IMR-90 (cell line): ENCODE data around the gene MED12L. TPM values are rescaled to one million over a fixed set of nuclear protein-coding genes. Genes with fewer than 3 reads are reported as not detected.

Experiments
- ATAC-seq: fragments of 200-7000 bp; cut with Tn5 transposase; 2 replicates; pipeline ENCODE4 v1.9.1; 2020; ENCODE audit warnings: low read depth, mild to moderate bottlenecking, moderate library complexity
- BruUV-seq: library from RNA; stranded (reverse); fragments of 400-500 nt; replicated peaks from 2 replicates; lab custom pipeline; 2021; lab: Mats Ljungman, UMichigan
- CTCF ChIA-PET: fragments of 300-600 bp; formaldehyde crosslinking; extraction: SDS; loops from one replicate; lab custom pipeline; 2021; ENCODE audit warnings: antibody characterized with exemption; lab: Yijun Ruan, JAX
- POLR2A ChIA-PET: fragments of 300-600 bp; sonication (Branson Sonifier 250); formaldehyde crosslinking; loops from one replicate; lab custom pipeline; 2022; ENCODE audit warnings: antibody characterized with exemption; ENCODE audit not compliant: unreplicated experiment; lab: Charles Lee
- DNase-seq: peaks from one replicate; pipeline ENCODE4 v3.0.0; 2013
- H2AFZ ChIP-seq: replicated peaks from 2 replicates; pipeline ENCODE3; 2013; ENCODE audit warnings: low read length, mild to moderate bottlenecking; ENCODE audit not compliant: poor library complexity
- H2AK5ac ChIP-seq: 2 replicates; pipeline ENCODE4 v1.6.1; 2013; ENCODE audit warnings: low read depth, low read length, inconsistent platforms
- H2AK9ac ChIP-seq: replicated peaks from 2 replicates; pipeline ENCODE3; 2013; ENCODE audit warnings: mild to moderate bottlenecking, low read depth, low read length, moderate library complexity; ENCODE audit not compliant: poor library complexity
- H2BK120ac ChIP-seq: 2 replicates; pipeline ENCODE4 v1.6.1; 2013; ENCODE audit warnings: low read depth, low read length, inconsistent platforms
- H2BK15ac ChIP-seq: 3 replicates; pipeline ENCODE4 v1.6.1; 2013; ENCODE audit warnings: low read depth, low read length, inconsistent platforms
- H2BK20ac ChIP-seq: 2 replicates; pipeline ENCODE4 v1.6.1; 2013; ENCODE audit warnings: low read depth, mild to moderate bottlenecking, inconsistent platforms, low read length, moderate library complexity
- H2BK5ac ChIP-seq: 2 replicates; pipeline ENCODE4 v1.6.1; 2013; ENCODE audit warnings: mild to moderate bottlenecking, low read depth, low read length, inconsistent platforms; ENCODE audit not compliant: poor library complexity, severe bottlenecking
- H3K14ac ChIP-seq: replicated peaks from 2 replicates; pipeline ENCODE4 v1.6.1; 2013; ENCODE audit warnings: low read depth, low read length, inconsistent platforms
- H3K18ac ChIP-seq: 2 replicates; pipeline ENCODE4 v1.6.1; 2013; ENCODE audit warnings: low read depth, low read length, control low read depth
- H3K23ac ChIP-seq: 2 replicates; pipeline ENCODE4 v1.6.1; 2013; ENCODE audit warnings: low read depth, low read length, inconsistent platforms
- H3K27ac ChIP-seq: 2 replicates; pipeline ENCODE4 v1.5.1; 2013; ENCODE audit warnings: mild to moderate bottlenecking, control low read depth, low read length; ENCODE audit not compliant: insufficient read depth
- H3K27me3 ChIP-seq: 2 replicates; pipeline ENCODE4 v1.6.1; 2013; ENCODE audit warnings: low read length; ENCODE audit not compliant: control insufficient read depth, insufficient read depth
- H3K36me3 ChIP-seq: 2 replicates; pipeline ENCODE4 v1.6.1; 2013; ENCODE audit warnings: low read length, mixed read lengths; ENCODE audit not compliant: control insufficient read depth, insufficient read depth
- H3K4ac ChIP-seq: 2 replicates; pipeline ENCODE4 v1.6.1; 2013; ENCODE audit warnings: low read depth, low read length, inconsistent platforms
- H3K4me1 ChIP-seq: 2 replicates; pipeline ENCODE4 v1.6.1; 2013; ENCODE audit warnings: low read length, mixed read lengths; ENCODE audit not compliant: control insufficient read depth, insufficient read depth
- H3K4me2 ChIP-seq: 2 replicates; pipeline ENCODE4 v1.6.1; 2013; ENCODE audit warnings: low read depth, mild to moderate bottlenecking, control low read depth, low read length, moderate library complexity
- H3K4me3 ChIP-seq: 2 replicates; pipeline ENCODE4 v1.5.1; 2013; ENCODE audit warnings: low read depth, mild to moderate bottlenecking, control low read depth, low read length, moderate library complexity; ENCODE audit not compliant: insufficient read depth
- H3K56ac ChIP-seq: 2 replicates; pipeline ENCODE4 v1.6.1; 2013; ENCODE audit warnings: low read length, inconsistent platforms; ENCODE audit not compliant: insufficient read depth; ENCODE audit errors: extremely low read depth
- H3K79me1 ChIP-seq, 2 experiments: 2 replicates each; pipeline ENCODE4 v1.6.1; 2013; ENCODE audit warnings: low read length in 2 of 2, inconsistent platforms in 1 of 2, low read depth in 1 of 2
- H3K9ac ChIP-seq: 2 replicates; pipeline ENCODE4 v1.6.1; 2013; ENCODE audit warnings: low read depth, low read length, control low read depth
- H3K9me1 ChIP-seq: 2 replicates; pipeline ENCODE4 v1.6.1; 2013; ENCODE audit warnings: low read length, inconsistent platforms; ENCODE audit not compliant: insufficient read depth
- H3K9me3 ChIP-seq: 2 replicates; pipeline ENCODE4 v1.6.1; 2013; ENCODE audit warnings: low read length; ENCODE audit not compliant: control insufficient read depth, insufficient read depth
- H4K20me1 ChIP-seq: 2 replicates; pipeline ENCODE4 v1.6.1; 2013; ENCODE audit warnings: low read length, inconsistent platforms; ENCODE audit not compliant: insufficient read depth
- H4K5ac ChIP-seq: 2 replicates; pipeline ENCODE4 v1.6.1; 2013; ENCODE audit warnings: mild to moderate bottlenecking, low read depth, low read length, control low read depth
- H4K8ac ChIP-seq, 2 experiments: 2 replicates each; pipeline ENCODE4 v1.6.1; 2013; ENCODE audit warnings: low read depth in 2 of 2, low read length in 2 of 2, control low read depth in 1 of 2, inconsistent platforms in 1 of 2
- H4K91ac ChIP-seq: 2 replicates; pipeline ENCODE4 v1.6.1; 2013; ENCODE audit warnings: low read depth, low read length, inconsistent platforms; ENCODE audit not compliant: insufficient read depth
- CEBPB ChIP-seq: IDR thresholded peaks from 2 replicates; pipeline ENCODE4 v1.6.1; 2012; ENCODE audit warnings: low read depth, low read length, improper control_type of control experiment
- RAD21 ChIP-seq: IDR thresholded peaks from 2 replicates; pipeline ENCODE4 v1.6.1; 2012; ENCODE audit warnings: low read length, improper control_type of control experiment
- SMC3 ChIP-seq: fragments of 150-350 bp; IDR thresholded peaks from 2 replicates; pipeline ENCODE4 v1.6.1; 2016; ENCODE audit warnings: low read depth, mild to moderate bottlenecking, antibody characterized with exemption, low read length, moderate library complexity
- WGBS, 2 experiments: methylation state at CpG; one replicate each; pipeline versions ENCODE4 v1.1.5 to v1.1.7; 2013; ENCODE audit warnings: missing lambda C conversion rate in 2 of 2; ENCODE audit not compliant: insufficient read length in 1 of 2; ENCODE audit errors: extremely low coverage in 2 of 2; 5-methylcytosine and 5-hydroxymethylcytosine counted together
- dilution Hi-C: fragments of 300-500 bp; cut with HindIII; formaldehyde crosslinking; loops from one replicate; pipeline ENCODE4 v1.14.3; 2018; ENCODE audit warnings: low sequenced_read_pairs; ENCODE audit not compliant: unreplicated experiment
- in situ Hi-C: fragments of 300-500 bp; cut with MboI; formaldehyde crosslinking; loops from 3 replicates; pipeline ENCODE4 v1.14.3; 2019; ENCODE audit warnings: low sequenced_read_pairs, inconsistent platforms, mixed read lengths
- intact Hi-C: fragments of 100-400 bp; cut with micrococcal nuclease; formaldehyde crosslinking; loops from 2 replicates; pipeline ENCODE4 v1.10.0; 2022
- polyA plus RNA-seq, 3 experiments: library from polyadenylated mRNA; depleted of rRNA; stranded (reverse); fragments of >200 nt; gene quantifications; 2 replicates each; pipeline ENCODE4 v1.2.3, GENCODE V29; 2012; ENCODE audit warnings: low replicate concordance in 1 of 3
- total RNA-seq: library from RNA; depleted of rRNA; stranded (reverse); fragments of >200 nt; gene quantifications from 2 replicates; pipeline ENCODE4 v1.2.3, GENCODE V29; 2012
- TF ChIP-seq, protein P1 (sequence below): fragments of 150-350 bp; IDR thresholded peaks from 2 replicates; pipeline ENCODE4 v1.6.1; 2017; ENCODE audit warnings: mild to moderate bottlenecking, antibody characterized with exemption, low read length, low read depth
- TF ChIP-seq, protein P2 (sequence below): conservative IDR thresholded peaks from 2 replicates; pipeline ENCODE4 v1.5.1; 2012; ENCODE audit warnings: mild to moderate bottlenecking, low read depth, low read length, improper control_type of control experiment

Gene MED12L
- total and polyA plus RNA-seq, 2 of the 4 experiments (the other 2 are of a cell fraction), result 0.05 to 0.18 TPM

DNA sequence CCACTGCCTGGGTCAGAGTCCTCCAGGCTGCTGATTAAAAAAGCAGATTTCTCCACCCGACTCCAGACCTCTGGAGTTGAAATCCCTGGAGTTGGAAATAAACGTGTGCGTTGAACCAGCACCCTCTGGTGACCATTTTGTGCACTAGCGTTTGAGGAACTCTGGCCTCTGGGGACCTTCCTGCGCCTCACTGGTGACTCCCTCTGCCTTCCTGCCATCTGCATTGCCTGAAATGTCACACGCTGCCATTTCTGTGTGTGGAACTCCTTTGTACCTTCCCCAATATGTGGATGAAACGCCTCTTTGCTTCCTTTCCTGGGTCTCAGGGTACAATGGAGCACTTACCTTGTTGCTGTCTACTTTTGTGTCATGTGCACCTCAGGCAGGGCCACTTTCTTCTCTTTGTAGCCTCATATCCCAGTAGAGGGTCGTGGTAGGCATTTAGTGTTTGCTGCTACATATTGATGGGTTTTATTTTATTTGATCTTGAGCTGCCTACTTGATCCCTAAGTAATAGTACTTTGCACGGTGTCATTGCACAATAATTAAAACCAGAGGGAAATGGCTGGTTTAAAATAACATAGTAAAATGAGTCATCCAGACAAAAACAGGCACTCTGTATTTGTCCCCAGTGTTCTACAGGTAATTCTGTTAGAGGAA, 60.7 kb downstream of the MED12L start:
- TF ChIP-seq SMC3, result peak; percentile 88
- TF ChIP-seq RAD21, result peak; percentile 90
- TF ChIP-seq, protein P1, sequence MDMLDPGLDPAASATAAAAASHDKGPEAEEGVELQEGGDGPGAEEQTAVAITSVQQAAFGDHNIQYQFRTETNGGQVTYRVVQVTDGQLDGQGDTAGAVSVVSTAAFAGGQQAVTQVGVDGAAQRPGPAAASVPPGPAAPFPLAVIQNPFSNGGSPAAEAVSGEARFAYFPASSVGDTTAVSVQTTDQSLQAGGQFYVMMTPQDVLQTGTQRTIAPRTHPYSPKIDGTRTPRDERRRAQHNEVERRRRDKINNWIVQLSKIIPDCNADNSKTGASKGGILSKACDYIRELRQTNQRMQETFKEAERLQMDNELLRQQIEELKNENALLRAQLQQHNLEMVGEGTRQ, result no peak
- TF ChIP-seq CEBPB, result peak; percentile 96
- TF ChIP-seq, protein P2, sequence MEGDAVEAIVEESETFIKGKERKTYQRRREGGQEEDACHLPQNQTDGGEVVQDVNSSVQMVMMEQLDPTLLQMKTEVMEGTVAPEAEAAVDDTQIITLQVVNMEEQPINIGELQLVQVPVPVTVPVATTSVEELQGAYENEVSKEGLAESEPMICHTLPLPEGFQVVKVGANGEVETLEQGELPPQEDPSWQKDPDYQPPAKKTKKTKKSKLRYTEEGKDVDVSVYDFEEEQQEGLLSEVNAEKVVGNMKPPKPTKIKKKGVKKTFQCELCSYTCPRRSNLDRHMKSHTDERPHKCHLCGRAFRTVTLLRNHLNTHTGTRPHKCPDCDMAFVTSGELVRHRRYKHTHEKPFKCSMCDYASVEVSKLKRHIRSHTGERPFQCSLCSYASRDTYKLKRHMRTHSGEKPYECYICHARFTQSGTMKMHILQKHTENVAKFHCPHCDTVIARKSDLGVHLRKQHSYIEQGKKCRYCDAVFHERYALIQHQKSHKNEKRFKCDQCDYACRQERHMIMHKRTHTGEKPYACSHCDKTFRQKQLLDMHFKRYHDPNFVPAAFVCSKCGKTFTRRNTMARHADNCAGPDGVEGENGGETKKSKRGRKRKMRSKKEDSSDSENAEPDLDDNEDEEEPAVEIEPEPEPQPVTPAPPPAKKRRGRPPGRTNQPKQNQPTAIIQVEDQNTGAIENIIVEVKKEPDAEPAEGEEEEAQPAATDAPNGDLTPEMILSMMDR, result peak; percentile 87
- Histone ChIP-seq H3K27ac (no peak overlapping the region), H4K20me1 (no peaks in the 10 kb centered on the region), H2AK9ac (peak overlapping the region; percentile 55), H2BK5ac (no peak overlapping the region), H3K56ac (no peak overlapping the region), H3K9me3 (no peaks in the 10 kb centered on the region), H3K18ac (no peak overlapping the region), H3K27me3 (peaks cover 30% of the 10 kb centered on the region), H3K9me1 (no peaks in the 10 kb centered on the region), H3K9ac (no peak overlapping the region), H3K4me2 (peak overlapping the region; percentile 37; the same call in 1 of the 2 replicates), H2AFZ (peak overlapping the region; percentile 38), H4K5ac (no peak overlapping the region), H3K79me1 (no peaks in the 10 kb centered on the region), H2BK20ac (no peak overlapping the region), H4K8ac (no peak overlapping the region), H3K4me3 (no peak overlapping the region), H3K4me1 (peaks cover 2% of the 10 kb centered on the region; the same call in 1 of the 2 replicates), H3K23ac (no peak overlapping the region), H3K36me3 (no peaks in the 10 kb centered on the region), H2AK5ac (no peak overlapping the region), H3K14ac (no peak overlapping the region), H2BK15ac (no peak overlapping the region), H2BK120ac (no peak overlapping the region), H4K91ac (no peak overlapping the region), H3K4ac (no peak overlapping the region)
- 5% methylated on average over 4 of the region's 9 CpGs; no CpG with 5 or more reads in 1 of the 2 experiments for WGBS, 2 experiments
- CTCF ChIA-PET, result interaction anchor here (0.9 to 1.5 kb wide), 4 partner anchors 10 to 371 kb away, joined by 4 to 7 read pairs (median 5); no protein-coding TSS in a partner anchor
- in situ Hi-C loops (loop anchor here (10.0 to 25.0 kb wide), 4 partner anchors 131 to 421 kb away; partner anchors contain the start of gene MINDY4B), dilution Hi-C loops (no loop called here), intact Hi-C loops (loop anchor here (1.0 to 2.0 kb wide), 6 partner anchors 138 to 617 kb away; no protein-coding TSS in a partner anchor)
- no TSS peak for BruUV-seq
- POLR2A ChIA-PET, result no interaction called here
- ATAC-seq (peak; percentile 97), DNase-seq (peak; percentile 69)
